Parathyroid adenoma (tissue), 2 donors: Measurements from ENCODE around the gene FASTKD2.

Experiments used
- H2AFZ ChIP-seq: fragments of 300-600 bp; sonication (generic); one replicate; pipeline ENCODE4 v1.7.0; 2017; ENCODE audit warnings: antibody characterized with exemption, mild to moderate bottlenecking
- H3K27ac ChIP-seq: fragments of 300-600 bp; sonication (generic); one replicate; pipeline ENCODE4 v1.7.0; 2017
- H3K27me3 ChIP-seq: fragments of 300-600 bp; sonication (generic); one replicate; pipeline ENCODE4 v1.7.0; 2017; ENCODE audit warnings: low read length; ENCODE audit not compliant: control insufficient read depth, insufficient read depth
- H3K36me3 ChIP-seq: fragments of 300-600 bp; sonication (generic); one replicate; pipeline ENCODE4 v1.7.0; 2017; ENCODE audit warnings: low read length; ENCODE audit not compliant: control insufficient read depth, insufficient read depth
- H3K4me1 ChIP-seq: fragments of 300-600 bp; sonication (generic); one replicate; pipeline ENCODE4 v1.7.0; 2017; ENCODE audit warnings: control low read depth
- H3K4me2 ChIP-seq: fragments of 300-600 bp; sonication (generic); one replicate; pipeline ENCODE4 v1.7.0; 2017; ENCODE audit warnings: low read length
- H3K4me3 ChIP-seq: fragments of 300-600 bp; sonication (generic); one replicate; pipeline ENCODE4 v1.7.0; 2017; ENCODE audit warnings: low read depth, low read length
- H3K79me2 ChIP-seq: fragments of 300-600 bp; sonication (generic); one replicate; pipeline ENCODE4 v1.7.0; 2017; ENCODE audit warnings: control low read depth
- H3K9ac ChIP-seq: fragments of 300-600 bp; sonication (generic); one replicate; pipeline ENCODE4 v1.7.0; 2017; ENCODE audit warnings: mild to moderate bottlenecking
- H3K9me3 ChIP-seq: fragments of 300-600 bp; sonication (generic); one replicate; pipeline ENCODE4 v1.7.0; 2017; ENCODE audit warnings: low read length; ENCODE audit not compliant: control insufficient read depth
- TF ChIP-seq, protein P1 (sequence below): fragments of 300-600 bp; sonication (generic); IDR thresholded peaks from one replicate; pipeline ENCODE4 v1.7.0; 2017; ENCODE audit warnings: antibody characterized with exemption, mild to moderate bottlenecking
- donor health status: primary hyperparathyroidism.

The FASTKD2 gene

DNA sequence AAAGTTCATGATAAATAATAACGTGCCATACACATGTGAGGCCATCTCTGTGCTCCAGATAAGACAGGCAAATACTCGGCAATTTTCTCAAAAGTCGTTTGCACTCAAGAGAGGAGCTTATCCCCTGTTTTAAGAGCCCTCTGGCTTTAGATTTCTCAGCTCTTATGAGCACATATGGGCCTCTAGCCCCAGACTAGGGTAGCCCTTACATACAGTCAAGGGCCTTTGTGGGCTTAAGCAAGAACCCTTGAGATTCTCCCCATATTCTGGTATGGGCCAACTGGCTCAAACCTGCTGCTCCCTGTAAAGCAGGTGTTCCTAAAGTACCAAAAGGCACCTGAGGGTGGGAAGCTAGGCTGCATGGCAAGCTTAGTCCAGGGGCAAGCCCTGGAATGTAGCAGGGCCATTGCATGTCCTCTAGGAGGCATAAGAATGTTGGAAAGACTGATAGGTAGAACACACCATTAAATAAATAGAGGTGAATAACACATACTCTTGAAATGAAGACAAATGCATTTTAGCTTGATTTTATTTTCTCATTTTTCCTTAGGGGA, 66.1 kb downstream of the FASTKD2 start:
- TF ChIP-seq, protein P1, sequence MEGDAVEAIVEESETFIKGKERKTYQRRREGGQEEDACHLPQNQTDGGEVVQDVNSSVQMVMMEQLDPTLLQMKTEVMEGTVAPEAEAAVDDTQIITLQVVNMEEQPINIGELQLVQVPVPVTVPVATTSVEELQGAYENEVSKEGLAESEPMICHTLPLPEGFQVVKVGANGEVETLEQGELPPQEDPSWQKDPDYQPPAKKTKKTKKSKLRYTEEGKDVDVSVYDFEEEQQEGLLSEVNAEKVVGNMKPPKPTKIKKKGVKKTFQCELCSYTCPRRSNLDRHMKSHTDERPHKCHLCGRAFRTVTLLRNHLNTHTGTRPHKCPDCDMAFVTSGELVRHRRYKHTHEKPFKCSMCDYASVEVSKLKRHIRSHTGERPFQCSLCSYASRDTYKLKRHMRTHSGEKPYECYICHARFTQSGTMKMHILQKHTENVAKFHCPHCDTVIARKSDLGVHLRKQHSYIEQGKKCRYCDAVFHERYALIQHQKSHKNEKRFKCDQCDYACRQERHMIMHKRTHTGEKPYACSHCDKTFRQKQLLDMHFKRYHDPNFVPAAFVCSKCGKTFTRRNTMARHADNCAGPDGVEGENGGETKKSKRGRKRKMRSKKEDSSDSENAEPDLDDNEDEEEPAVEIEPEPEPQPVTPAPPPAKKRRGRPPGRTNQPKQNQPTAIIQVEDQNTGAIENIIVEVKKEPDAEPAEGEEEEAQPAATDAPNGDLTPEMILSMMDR, result no peak
- Histone ChIP-seq H3K79me2 (no peaks in the 10 kb centered on the region), H3K4me2 (no peak overlapping the region), H3K9ac (no peak overlapping the region), H3K4me1 (peaks cover 3% of the 10 kb centered on the region), H2AFZ (no peak overlapping the region), H3K27ac (no peak overlapping the region), H3K4me3 (no peak overlapping the region), H3K27me3 (no peaks in the 10 kb centered on the region), H3K9me3 (no peaks in the 10 kb centered on the region), H3K36me3 (no peaks in the 10 kb centered on the region)

DNA sequence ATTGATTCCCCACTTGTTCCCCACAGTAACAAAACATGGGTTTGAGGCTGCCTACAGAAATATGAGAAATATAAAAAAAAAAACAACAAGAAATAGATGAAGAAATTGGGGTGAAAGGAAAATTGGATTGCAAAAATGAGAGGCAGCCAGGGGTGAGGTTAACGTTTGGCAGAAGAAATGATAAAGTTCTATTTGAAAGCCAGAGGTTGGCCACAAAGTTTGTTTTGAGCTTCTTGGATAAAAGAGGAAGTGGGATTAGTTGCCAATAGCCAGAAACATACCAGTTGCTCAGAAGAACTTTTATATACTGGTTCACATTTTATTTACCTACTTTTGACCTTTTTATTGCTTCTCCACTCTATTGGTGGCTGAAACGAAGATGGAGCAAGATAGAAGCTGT, 67.5 kb downstream of the FASTKD2 start:
- Histone ChIP-seq H3K9ac (no peak overlapping the region), H3K27ac (no peak overlapping the region), H3K4me3 (no peak overlapping the region), H3K9me3 (no peaks in the 10 kb centered on the region), H3K4me2 (no peak overlapping the region), H3K4me1 (peaks cover 3% of the 10 kb centered on the region), H3K79me2 (no peaks in the 10 kb centered on the region), H3K27me3 (no peaks in the 10 kb centered on the region), H3K36me3 (no peaks in the 10 kb centered on the region), H2AFZ (no peak overlapping the region)
- TF ChIP-seq, protein P1, result no peak

DNA sequence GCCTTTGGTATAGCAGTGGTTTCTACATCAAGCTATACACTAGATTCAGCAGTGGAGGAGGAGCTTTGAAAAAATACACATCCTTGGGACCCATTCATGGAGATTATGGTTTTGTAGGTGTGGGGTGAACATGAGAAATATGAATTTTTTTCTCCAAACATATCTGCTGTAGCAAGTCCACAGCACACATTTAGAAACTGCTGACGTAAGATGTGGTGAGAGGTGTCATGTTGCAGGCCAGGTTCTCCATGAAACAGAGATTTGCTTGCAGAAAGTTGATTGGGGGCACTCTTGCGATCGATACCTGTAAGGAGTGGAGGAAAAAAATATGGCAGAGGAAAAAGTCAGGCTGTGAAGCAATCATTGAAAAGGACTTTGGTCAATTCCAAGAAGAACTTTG, 67.9 kb downstream of the FASTKD2 start:
- TF ChIP-seq, protein P1, result no peak
- H3K36me3 ChIP-seq, result no peaks in the 10 kb centered on the region
- H3K27me3 ChIP-seq, result no peaks in the 10 kb centered on the region
- H3K9ac ChIP-seq, result no peak overlapping the region
- no peak overlapping the region for H3K27ac ChIP-seq
- H3K4me3 ChIP-seq, result no peak overlapping the region
- no peaks in the 10 kb centered on the region for H3K9me3 ChIP-seq
- no peaks in the 10 kb centered on the region for H3K79me2 ChIP-seq
- H3K4me1 ChIP-seq, result peaks cover 3% of the 10 kb centered on the region
- H2AFZ ChIP-seq, result no peak overlapping the region
- no peak overlapping the region for H3K4me2 ChIP-seq

DNA sequence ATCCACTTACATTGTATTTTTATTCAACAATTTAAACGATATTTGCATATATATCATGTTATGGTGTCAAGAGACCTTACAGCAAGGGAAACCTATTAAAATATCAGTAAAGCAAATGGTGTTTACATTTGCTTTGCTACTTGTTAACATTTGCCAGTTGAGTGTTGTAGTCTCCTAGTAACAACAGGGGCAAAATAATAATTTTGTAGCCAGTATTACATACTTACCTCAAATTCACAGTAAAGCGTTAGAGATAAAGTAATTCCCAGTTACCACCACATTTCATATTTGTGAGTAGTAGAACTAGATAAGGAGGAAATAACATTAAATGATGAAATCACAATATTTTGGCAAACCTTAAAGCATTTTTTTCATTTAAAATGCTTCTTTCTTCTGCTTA, 71.3 kb downstream of the FASTKD2 start:
- Histone ChIP-seq H3K9ac (no peak overlapping the region), H3K9me3 (no peaks in the 10 kb centered on the region), H2AFZ (no peak overlapping the region), H3K4me1 (peaks cover 3% of the 10 kb centered on the region), H3K4me3 (no peak overlapping the region), H3K27ac (no peak overlapping the region), H3K36me3 (no peaks in the 10 kb centered on the region), H3K79me2 (no peaks in the 10 kb centered on the region), H3K4me2 (no peak overlapping the region), H3K27me3 (no peaks in the 10 kb centered on the region)
- TF ChIP-seq, protein P1, result no peak

DNA sequence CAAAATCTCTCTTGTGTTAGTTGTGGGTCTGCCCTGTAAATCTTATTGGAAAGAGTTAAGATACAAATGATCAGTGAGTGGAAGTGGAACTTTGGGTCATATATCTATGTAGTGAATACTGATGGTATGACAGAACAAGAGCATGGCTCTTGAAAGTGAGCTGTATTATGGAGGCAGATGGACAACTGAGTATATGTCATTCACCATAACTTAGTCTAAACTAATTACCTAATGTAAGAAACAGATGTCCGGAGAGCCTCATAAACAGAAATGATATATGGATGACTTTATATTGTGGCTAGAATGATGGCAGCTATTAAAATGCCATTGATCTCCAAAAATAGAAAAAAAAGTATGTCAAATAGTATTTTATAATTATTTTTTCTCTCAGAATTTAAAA, 72.4 kb downstream of the FASTKD2 start:
- H3K27me3 ChIP-seq, result no peaks in the 10 kb centered on the region
- no peaks in the 10 kb centered on the region for H3K79me2 ChIP-seq
- H3K4me3 ChIP-seq, result no peak overlapping the region
- no peak overlapping the region for H3K9ac ChIP-seq
- no peaks in the 10 kb centered on the region for H3K36me3 ChIP-seq
- H3K4me1 ChIP-seq, result peaks cover 3% of the 10 kb centered on the region
- TF ChIP-seq, protein P1, result no peak
- H3K27ac ChIP-seq, result no peak overlapping the region
- H3K9me3 ChIP-seq, result no peaks in the 10 kb centered on the region
- no peak overlapping the region for H3K4me2 ChIP-seq
- no peak overlapping the region for H2AFZ ChIP-seq
